ENCODE results near the gene GABRB3.

The GABRB3 gene

GRCh38 chr15:26521691-26522198 lies 251.1 kb downstream of the GABRB3 start:
- TF ChIP-seq CTCF (IDR thresholded peaks at IDR 0.05; ENCODE audit: insufficient read depth, low read depth, low read length, missing control alignments) = no peak
- H3K4me3 ChIP-seq (ENCODE audit: low read length) = no peak overlapping the region
- no peak for DNase-seq (ENCODE audit: low read depth)

GRCh38 chr15:26521130-26521529 lies 251.7 kb downstream of the GABRB3 start:
- DNase-seq (ENCODE audit: low read depth) = no peak
- no peak for TF ChIP-seq CTCF (IDR thresholded peaks at IDR 0.05; ENCODE audit: insufficient read depth, low read depth, low read length, missing control alignments)
- H3K4me3 ChIP-seq (ENCODE audit: low read length) = no peak overlapping the region

- H3K4me3 ChIP-seq (ENCODE audit: low read length) = no peak overlapping the region
- no peak for TF ChIP-seq CTCF (IDR thresholded peaks at IDR 0.05; ENCODE audit: insufficient read depth, low read depth, low read length, missing control alignments)
- no peak for DNase-seq (ENCODE audit: low read depth)
Observed at GRCh38 chr15:26518885-26519284, 254.0 kb downstream of the GABRB3 start.

GRCh38 chr15:26516102-26516980 lies 256.5 kb downstream of the GABRB3 start:
- no peak overlapping the region for H3K4me3 ChIP-seq (ENCODE audit: low read length)
- TF ChIP-seq CTCF (IDR thresholded peaks at IDR 0.05; ENCODE audit: insufficient read depth, low read depth, low read length, missing control alignments) = no peak
- DNase-seq (ENCODE audit: low read depth) = no peak

GRCh38 chr15:26504009-26504408 lies 268.9 kb downstream of the GABRB3 start:
- peak; percentile 3 for DNase-seq (ENCODE audit: low read depth)
- TF ChIP-seq CTCF (IDR thresholded peaks at IDR 0.05; ENCODE audit: insufficient read depth, low read depth, low read length, missing control alignments) = no peak

More at GRCh38 chr15:26504009-26504408, 268.9 kb downstream of the GABRB3 start:
- H3K4me3 ChIP-seq (ENCODE audit: low read length) = no peak overlapping the region
